Ovary (tissue), 9 donors: ENCODE results near the gene DCBLD1. TPM values are rescaled to one million over a fixed set of nuclear protein-coding genes. Genes with fewer than 3 reads are reported as not detected.

Experiments used
- DNase-seq, 5 donors: peaks; one replicate each; pipeline ENCODE4 v3.0.0-alpha.2; 2019 to 2020
- H3K27ac ChIP-seq, 2 donors: fragments of 200-600 bp; one replicate each; pipeline versions ENCODE4 v1.5.1 to v1.8.0; 2019 to 2022
- H3K27me3 ChIP-seq: fragments of 200-600 bp; one replicate; pipeline ENCODE4 v1.8.0; 2022
- H3K36me3 ChIP-seq: fragments of 200-600 bp; sonication (generic); one replicate; pipeline ENCODE4 v1.5.1; 2019
- H3K4me1 ChIP-seq: one replicate; pipeline ENCODE4 v1.8.1; 2013; ENCODE audit warnings: mild to moderate bottlenecking, moderate library complexity; ENCODE audit not compliant: insufficient read depth
- H3K4me3 ChIP-seq: fragments of 200-600 bp; sonication (generic); one replicate; pipeline ENCODE4 v1.5.1; 2017
- H3K9me3 ChIP-seq, 2 donors: fragments of 200-600 bp in 1 of 2; sonication (generic) in 1 of 2; one replicate each; pipeline versions ENCODE4 v1.5.1 to v1.8.1; 2013 to 2019; ENCODE audit warnings: mild to moderate bottlenecking in 1 of 2, moderate library complexity in 1 of 2
- EP300 ChIP-seq: sonication (generic); formaldehyde crosslinking; IDR thresholded peaks from one replicate; pipeline ENCODE4 v1.6.1; 2017; ENCODE audit warnings: antibody characterized with exemption
- POLR2A ChIP-seq: fragments of 450-650 bp; IDR thresholded peaks from one replicate; pipeline ENCODE4 v1.6.1; 2017; ENCODE audit warnings: antibody characterized with exemption, mild to moderate bottlenecking, moderate library complexity
- WGBS, 3 donors: extraction: QIAGEN DNeasy Blood & Tissue Kit in 1 of 3; methylation state at CpG; one replicate each; pipeline versions ENCODE4 v1.1.5 to v1.1.7; 2013 to 2017; 5-methylcytosine and 5-hydroxymethylcytosine counted together
- intact Hi-C, 4 donors: fragments of 100-400 bp; cut with DNase I; formaldehyde crosslinking; loops; one replicate each; pipeline versions ENCODE4 v1.11.0 to v1.15.1; 2022 to 2023
- polyA plus RNA-seq, 2 donors: library from polyadenylated mRNA; stranded (reverse); fragments of 200-250 nt in 1 of 2; fragments of 350-450 nt in 1 of 2; fragmentation: Illumina TruSeq in 1 of 2; extraction: RNeasy Lipid Tissue Mini Kit (QIAGEN cat#74804) in 1 of 2; gene quantifications; one replicate each; pipeline ENCODE4 v1.2.3, GENCODE V29; 2013 to 2014
- total RNA-seq, 7 donors: library from RNA; depleted of rRNA in 2 of 7; stranded (reverse); fragments of >200 nt in 2 of 7; fragmentation: NEBNext Ultra II Directional in 3 of 7; extraction: Animal tissue kit (Norgen Biotek cat#: 25700) in 3 of 7; gene quantifications; one replicate each; pipeline versions ENCODE4 v1.1.0 to v1.2.4, GENCODE V29; 2016 to 2023
- TF ChIP-seq, protein P1 (sequence below), 3 donors: fragments of 450-650 bp in 2 of 3; fragments of 200-600 bp in 1 of 3; IDR thresholded peaks; one replicate each; pipeline versions ENCODE4 v1.5.1 to v1.8.0; 2016 to 2022; ENCODE audit warnings: antibody characterized with exemption in 3 of 3, mild to moderate bottlenecking in 1 of 3
- donor health status: DM: no; HTN: no; CAD: no; lungs with moderate emphysema.
- donor health status: DM: no; HTN: no; CAD: no.
- donor health status: Bipolar disorder and iron deficiency.
- donor health status: DM: yes; HTN: yes; CAD: no.
- donor health status: DM: no; HTN: no; CAD: no.
- donor health status: DM: yes; HTN: yes; CAD: no.

DCBLD1 gene
- total and polyA plus RNA-seq, 9 donors = 2.3 to 9.2 (median 3.3) TPM

DNA sequence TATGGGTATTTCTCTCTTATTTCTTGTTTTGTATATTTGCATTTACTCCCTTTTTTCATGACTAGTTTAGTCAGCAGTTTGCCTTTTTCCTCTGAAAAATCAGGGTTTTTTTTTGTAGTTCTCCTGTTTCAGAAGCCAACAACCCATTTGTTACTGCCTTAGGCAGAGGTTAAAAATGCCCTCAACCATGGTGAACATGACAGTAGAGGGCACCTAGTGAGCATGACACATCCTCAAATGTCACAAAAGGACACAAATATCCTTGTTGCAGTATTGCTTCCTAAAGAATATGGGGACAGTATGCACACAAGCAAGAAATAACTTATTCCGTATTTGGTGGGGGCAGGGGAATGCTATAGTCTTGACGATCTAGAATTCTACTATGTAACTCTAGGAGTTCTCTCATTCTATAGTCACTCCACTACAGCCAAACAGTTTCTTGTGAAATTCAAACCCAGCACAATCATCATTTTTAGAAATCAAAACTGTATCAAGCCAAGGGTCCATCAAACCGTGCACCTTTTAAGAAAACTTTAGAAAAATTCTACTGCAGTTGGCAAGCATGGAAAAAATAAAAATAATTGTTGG lies 72.9 kb downstream of the DCBLD1 start:
- Histone ChIP-seq H3K36me3 (no peaks in the 10 kb centered on the region), H3K4me3 (no peak overlapping the region), H3K9me3 (no peaks in the 10 kb centered on the region), H3K27me3 (no peaks in the 10 kb centered on the region), H3K4me1 (no peaks in the 10 kb centered on the region), H3K27ac (no peak overlapping the region)
- WGBS, 3 donors = 24 to 28% (median 25%) methylated on average over 3 of the region's 3 CpGs
- TF ChIP-seq, protein P1, sequence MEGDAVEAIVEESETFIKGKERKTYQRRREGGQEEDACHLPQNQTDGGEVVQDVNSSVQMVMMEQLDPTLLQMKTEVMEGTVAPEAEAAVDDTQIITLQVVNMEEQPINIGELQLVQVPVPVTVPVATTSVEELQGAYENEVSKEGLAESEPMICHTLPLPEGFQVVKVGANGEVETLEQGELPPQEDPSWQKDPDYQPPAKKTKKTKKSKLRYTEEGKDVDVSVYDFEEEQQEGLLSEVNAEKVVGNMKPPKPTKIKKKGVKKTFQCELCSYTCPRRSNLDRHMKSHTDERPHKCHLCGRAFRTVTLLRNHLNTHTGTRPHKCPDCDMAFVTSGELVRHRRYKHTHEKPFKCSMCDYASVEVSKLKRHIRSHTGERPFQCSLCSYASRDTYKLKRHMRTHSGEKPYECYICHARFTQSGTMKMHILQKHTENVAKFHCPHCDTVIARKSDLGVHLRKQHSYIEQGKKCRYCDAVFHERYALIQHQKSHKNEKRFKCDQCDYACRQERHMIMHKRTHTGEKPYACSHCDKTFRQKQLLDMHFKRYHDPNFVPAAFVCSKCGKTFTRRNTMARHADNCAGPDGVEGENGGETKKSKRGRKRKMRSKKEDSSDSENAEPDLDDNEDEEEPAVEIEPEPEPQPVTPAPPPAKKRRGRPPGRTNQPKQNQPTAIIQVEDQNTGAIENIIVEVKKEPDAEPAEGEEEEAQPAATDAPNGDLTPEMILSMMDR (IDR thresholded peaks at IDR 0.05) = no peak
- TF ChIP-seq EP300 (no peak), POLR2A (no peak)
- intact Hi-C loops = loop anchor here in 3 of 4 donors (5.0 kb wide), 2 partner anchors 103 to 108 kb away; no protein-coding TSS in a partner anchor
- DNase-seq = no peak

DNA sequence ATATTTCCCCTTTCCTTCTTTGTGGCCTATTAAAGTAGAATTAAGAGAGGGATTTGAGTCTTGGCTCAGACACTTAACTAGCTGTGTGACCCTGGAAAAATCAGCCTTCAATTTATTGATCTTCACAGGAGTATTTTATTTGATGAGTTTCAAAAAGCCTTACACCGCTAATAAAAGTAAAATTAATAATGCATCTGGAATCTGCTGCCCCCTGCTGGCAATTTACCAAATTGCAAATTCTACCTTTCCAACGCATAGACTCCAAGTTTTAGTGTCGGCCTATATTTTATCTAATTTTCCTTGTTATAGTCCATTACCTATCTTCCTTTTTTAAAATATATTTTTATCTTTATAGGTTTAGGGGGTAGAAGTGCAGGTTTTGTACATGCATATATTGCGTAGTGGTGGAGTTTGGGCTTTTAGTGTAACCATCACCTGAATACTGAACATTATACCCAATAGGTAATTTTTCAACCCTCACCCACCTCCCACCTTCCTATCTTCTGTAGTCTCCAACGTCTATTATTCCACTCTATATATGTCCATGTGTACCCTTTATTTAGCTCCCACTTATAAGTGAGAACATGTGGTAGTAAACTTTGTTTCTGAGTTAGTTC lies 73.5 kb downstream of the DCBLD1 start:
- intact Hi-C loops = loop anchor here in 3 of 4 donors (5.0 kb wide), 2 partner anchors 104 to 109 kb away; no protein-coding TSS in a partner anchor
- WGBS, 3 donors = 15 to 17% (median 15%) methylated on average over 5 of the region's 5 CpGs
- TF ChIP-seq POLR2A = no peak
- TF ChIP-seq, protein P1 (IDR thresholded peaks at IDR 0.05) = peak; percentile 57 to 76 (median 70)
- no peak overlapping the region for H3K4me3 ChIP-seq
- H3K4me1 ChIP-seq = no peaks in the 10 kb centered on the region
- no peaks in the 10 kb centered on the region for H3K36me3 ChIP-seq
- no peaks in the 10 kb centered on the region for H3K9me3 ChIP-seq
- DNase-seq = peak in 3 of 5 donors; percentile 22 to 61 (median 37)
- no peaks in the 10 kb centered on the region for H3K27me3 ChIP-seq
- no peak overlapping the region for H3K27ac ChIP-seq

DNA sequence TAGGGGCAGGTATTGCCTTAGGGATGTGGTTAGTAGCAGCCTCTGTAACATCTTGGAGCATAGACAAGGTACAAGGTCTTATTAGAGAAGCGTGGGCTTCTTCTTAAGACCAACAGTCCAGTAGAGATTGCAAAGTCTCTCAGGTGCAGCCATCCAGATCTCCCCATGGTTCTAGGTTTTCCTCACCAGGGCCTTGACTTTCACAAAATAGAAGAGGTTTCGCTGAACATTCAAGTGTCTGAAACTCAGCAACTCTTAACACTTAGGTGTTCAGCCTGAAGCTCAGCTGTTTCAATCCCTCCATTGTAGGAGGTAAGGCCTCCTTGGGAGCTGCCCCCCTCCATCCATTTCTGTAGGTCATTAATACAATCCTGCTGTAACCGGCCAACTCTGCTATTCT lies 75.5 kb downstream of the DCBLD1 start:
- no peak for TF ChIP-seq POLR2A
- TF ChIP-seq EP300 = no peak
- TF ChIP-seq, protein P1 (IDR thresholded peaks at IDR 0.05) = no peak
- intact Hi-C loops = loop anchor here (2.0 to 5.0 kb wide), 3 partner anchors 106 to 111 kb away; no protein-coding TSS in a partner anchor
- no peak for DNase-seq
- Histone ChIP-seq H3K36me3 (no peaks in the 10 kb centered on the region), H3K4me1 (no peaks in the 10 kb centered on the region), H3K9me3 (no peaks in the 10 kb centered on the region), H3K27ac (no peak overlapping the region), H3K4me3 (no peak overlapping the region), H3K27me3 (no peaks in the 10 kb centered on the region)
- WGBS, 3 donors = 77 to 84% (median 82%) methylated on average over 3 of the region's 3 CpGs

DNA sequence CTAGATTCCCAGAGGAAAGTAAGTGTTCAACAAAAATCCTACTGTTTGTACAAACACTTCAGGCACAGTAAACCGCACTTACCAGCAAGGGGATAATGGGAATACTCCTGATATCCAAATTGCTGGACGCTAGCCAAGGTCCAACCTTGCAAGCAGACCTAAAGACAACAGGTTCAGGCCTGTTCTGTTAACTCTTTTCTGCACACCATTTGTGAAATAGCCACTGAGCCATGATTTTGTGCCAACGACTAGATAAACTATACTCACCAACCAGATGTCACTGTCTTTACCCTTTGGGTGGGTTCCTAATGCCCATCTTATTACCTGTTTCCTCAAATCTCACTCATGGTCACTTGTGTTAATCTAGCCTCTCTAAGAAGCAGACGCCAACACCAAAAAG lies 76.3 kb downstream of the DCBLD1 start:
- Histone ChIP-seq H3K27ac (no peak overlapping the region), H3K27me3 (no peaks in the 10 kb centered on the region), H3K9me3 (no peaks in the 10 kb centered on the region), H3K4me3 (no peak overlapping the region), H3K4me1 (no peaks in the 10 kb centered on the region), H3K36me3 (no peaks in the 10 kb centered on the region)
- 82 to 93% (median 88%) methylated on average over 4 of the region's 4 CpGs for WGBS, 3 donors
- intact Hi-C loops = loop anchor here (2.0 to 5.0 kb wide), 3 partner anchors 107 to 112 kb away; no protein-coding TSS in a partner anchor
- no peak for DNase-seq
- TF ChIP-seq, protein P1 (IDR thresholded peaks at IDR 0.05) = no peak
- TF ChIP-seq POLR2A = no peak
- no peak for TF ChIP-seq EP300
